HG03139 (cell line): ENCODE results near the gene TMEM163.
A peak's percentile ranks its signal among the peaks of the same experiment; 100 is the strongest.

Experiments
- ATAC-seq: cut with Tn5 transposase; IDR thresholded peaks from one replicate; pipeline ENCODE4 v1.9.1; 2021; ENCODE audit not compliant: unreplicated experiment

TMEM163 gene

DNA sequence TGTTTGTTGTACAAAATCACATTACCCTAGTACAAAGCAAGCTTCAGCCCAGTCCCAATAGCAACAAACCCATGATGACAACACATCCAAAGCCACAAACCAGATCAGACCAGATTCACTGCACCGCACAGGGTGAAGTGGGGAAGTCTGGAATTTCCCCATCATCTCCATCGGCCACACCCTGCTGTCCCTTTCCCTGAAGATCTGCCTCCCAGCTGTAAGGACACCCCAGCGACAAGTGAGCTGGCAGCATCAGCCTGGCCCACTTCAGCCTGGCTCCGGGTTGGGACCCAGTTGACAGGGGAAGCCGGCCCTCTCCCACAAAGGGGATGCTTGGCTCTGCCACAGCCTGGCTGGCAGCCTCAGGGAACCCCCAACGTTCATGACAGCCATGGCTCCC lies 257.3 kb downstream of the TMEM163 start:
- ATAC-seq: no peak

DNA sequence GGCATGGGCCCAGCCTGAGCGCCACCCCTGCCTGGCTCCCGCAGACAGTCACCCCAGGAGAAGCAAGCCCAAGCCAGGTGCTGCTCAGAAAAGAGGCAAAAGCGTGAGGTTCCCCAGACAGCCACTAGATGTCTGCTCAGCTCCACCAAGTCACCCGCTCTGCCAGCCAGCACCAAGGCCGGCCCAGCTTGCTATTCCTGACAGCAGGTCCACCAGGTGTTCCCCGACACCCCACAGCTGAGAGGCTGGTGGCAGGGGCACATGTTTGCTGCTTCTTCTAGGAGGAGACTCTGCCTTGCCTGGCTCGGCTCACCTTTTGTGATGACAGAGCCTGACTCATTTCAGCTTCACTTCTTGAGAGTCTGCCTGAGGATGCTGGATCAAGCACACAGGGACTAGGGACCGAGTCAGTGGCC lies 258.2 kb downstream of the TMEM163 start:
- ATAC-seq: peak; percentile 73

DNA sequence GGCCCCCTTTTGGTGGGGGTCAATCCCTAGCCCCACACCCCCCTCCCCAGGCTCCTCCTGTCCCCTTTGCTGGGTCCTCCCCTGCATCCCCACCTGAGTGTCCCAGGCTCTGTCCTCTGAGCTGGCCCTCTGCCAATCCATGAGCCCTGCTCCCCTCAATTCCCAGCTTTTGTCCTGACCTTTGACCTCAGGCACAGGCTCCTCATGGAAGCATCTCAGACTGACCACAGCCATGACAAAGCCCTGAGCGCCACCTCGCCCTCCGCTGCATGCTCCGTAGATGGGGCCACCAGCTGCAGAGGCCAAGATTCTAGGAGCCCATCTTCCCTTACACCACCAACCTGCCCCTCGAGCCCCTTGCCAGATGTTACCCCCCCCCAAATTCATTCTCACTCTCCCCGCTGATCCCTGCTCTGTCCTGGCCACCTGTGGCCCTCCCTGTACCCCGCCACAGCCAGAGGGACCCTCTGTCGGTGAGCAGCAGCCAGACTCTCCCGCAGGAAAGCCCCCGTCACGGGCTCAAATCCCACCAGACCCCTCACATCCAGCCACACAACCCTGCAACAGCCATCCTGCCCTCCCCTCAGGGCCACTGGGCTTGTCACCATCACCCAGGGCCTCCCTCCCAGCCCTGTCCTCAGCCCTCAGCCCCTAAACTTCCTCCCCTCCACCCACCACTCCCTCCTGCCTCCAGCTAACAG lies 258.9 kb downstream of the TMEM163 start:
- no peak for ATAC-seq

DNA sequence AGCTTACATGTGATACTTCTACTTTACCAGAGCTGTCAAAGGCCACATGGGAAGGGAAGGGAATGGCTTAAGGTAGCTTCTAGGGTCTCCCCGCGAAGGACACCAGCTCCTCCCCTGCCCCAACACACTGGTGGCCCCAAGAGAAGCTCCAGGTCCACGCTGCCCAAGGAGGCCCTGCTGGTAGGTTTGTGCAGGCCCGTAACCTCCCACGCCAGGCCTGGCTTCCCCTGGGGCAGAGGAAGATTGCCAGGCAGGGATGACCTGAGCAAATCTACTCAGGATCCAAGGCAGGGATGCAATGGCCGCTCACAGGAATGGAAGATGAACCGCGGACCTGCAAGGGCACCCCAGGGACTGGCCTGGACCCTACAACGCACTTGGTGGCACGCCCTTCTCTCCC lies 259.9 kb downstream of the TMEM163 start:
- no peak for ATAC-seq

DNA sequence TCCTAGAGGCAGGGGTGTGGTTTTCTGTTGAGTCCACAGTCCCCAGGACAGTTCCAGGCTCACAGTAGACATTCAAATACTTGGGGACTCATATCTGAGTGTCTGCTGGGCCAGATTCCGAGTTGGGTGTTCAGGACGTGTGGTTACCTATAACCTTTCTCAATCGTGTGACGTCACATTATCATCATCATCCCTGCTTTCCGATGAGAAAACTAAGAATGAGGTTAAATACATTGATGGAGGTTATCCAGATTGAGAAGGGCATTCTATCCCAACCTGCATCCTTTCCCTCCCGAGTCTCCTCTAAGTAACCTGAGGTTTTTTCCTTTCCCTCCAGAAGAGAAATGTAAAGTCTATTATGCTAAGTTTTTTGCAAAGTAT lies 260.3 kb downstream of the TMEM163 start:
- no peak for ATAC-seq

DNA sequence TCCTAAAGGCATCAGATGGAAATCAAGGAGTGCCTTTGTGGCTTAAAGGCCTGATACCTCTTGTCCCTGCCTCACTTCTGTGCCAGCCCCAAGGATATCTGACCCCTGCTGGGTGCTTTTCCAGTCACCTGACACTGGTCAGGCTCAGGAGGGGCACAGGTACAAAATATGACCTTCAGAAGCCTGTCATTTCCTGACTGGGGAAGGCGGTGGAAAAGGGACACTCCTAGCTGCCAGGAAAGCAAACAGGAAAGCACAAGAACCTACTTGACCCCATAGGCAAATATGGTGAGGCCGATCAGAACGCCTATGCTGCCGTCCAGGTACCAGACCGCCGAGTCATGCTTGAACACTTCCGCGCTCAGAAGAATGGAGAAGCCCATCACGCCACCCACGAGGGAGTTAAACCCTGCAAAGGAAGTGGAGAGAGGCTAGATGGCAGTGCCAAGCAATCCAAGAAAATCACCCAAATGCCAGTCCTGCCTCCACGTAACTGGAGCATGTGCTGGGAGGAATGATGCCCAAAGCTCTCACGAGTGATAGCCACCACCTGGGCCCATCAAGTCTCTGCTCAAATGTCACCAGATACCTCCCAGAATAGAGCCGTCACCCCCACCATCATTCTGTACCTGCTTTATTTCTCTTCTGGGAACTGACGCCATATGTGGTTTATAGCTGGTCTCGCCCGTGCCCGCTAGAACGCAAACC lies 260.9 kb downstream of the TMEM163 start:
- no peak for ATAC-seq

DNA sequence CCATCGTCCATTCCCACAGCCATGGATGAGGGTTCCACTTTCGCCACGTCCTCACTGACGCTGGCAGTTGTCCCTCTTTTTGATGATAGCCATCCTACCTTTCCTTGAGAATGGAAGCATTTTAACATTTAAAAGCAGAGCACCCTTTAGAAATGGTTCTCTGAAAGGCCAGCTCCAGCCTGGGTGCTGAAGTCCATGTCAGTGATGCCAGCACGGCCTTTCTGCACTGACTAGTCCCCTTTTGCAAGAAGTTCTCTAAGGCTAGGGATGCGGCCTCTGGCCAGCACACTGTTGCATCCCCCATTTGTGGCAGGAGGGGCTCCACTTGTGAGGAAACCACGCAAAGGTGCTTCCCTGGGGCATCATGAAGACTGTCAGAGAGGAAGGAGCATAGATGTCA lies 261.4 kb downstream of the TMEM163 start:
- ATAC-seq: no peak

DNA sequence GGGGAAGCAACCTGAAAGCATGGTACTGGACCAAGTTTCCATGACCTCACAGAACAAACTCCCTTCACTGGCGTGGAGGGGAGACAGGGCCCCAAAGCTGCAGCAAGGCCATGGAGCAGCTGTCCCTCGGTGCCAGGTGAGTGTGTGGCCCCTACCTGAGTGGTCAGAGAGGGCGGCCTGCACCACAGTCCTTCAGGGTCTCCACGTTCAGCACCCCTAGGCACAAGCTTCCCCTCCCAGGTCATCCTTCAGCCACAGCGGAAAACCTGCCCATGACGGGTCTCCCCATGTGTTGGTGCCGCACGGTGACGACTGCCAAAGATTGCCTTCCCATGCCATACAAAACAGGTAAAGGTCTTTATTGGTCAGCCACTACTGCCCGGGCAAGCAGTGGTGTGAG lies 263.4 kb downstream of the TMEM163 start:
- ATAC-seq: no peak

DNA sequence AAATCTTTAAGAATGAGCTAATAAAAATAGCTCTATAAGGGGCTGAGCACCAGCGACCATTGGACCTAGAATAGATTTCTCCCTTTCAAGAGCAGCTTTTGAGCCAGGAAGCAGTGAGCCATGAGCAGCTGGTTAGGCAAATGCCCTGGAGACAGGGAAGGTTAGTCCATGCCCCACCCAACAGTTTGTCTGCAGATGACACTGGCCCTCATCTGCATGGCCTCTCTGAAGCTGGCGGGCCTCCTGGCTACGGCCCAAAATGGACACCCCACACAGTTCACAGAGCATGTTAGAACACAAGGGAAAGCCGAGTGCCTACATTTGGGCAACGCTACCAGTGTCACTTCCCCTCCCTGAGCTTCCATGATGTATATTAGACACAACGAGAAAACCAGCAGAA lies 263.9 kb downstream of the TMEM163 start:
- ATAC-seq: no peak

DNA sequence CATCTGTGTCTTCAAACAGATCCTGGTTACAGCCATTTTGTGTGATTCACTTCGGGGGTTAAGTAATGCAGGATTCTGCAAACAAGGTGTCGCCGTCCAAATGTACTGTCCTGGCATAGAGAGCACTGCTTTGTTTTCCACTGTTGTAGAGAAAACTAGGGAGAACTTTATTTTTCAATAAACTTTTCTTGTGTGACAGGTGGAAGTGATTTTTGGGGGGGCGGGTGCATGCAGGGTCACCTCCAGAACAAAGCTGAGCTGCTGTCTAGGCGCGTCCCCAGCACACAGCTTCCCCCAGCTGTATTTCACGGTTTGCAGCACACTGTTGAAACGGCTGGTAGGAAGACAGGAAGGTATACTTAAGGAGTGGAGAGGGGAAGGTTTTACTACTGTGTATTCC lies 264.4 kb downstream of the TMEM163 start:
- ATAC-seq: no peak

DNA sequence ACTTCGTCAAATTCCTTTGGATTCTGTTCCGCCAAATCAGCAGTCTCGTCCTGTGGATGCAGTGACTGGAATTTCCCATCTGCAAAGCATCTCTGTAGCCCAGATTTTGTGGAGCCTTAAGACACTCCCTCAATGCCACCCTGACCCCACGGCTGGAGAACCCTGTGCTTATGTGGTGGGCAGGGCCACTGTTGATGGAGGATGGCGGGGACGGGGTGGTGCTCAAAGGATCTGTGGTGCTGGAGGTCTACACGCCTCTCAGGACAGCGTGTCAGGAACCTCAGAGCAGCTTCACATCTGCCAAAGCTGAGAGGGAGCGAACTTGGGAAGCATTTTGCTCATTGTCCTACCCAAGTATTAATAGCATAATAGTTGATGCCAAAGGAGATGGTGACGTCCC lies 264.8 kb downstream of the TMEM163 start:
- no peak for ATAC-seq

DNA sequence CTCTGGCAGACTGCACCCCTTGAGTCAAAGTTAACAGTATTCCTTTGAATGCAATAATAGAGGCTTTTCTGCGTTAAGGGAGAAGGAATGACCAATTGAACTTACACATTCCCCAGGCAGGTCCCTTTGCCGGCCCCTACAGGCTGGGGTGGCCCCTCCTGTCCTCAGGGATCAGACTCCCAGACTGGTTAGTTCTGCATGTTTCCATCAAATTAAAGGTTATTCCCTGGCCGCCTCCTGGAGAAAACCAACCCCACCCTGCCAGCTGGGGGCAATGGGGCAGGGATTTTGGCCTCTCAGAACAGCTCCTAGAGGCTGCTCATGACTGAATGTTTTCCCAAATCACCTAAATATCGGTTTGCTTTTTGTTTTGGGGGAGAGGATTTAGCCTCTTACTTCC lies 265.3 kb downstream of the TMEM163 start:
- ATAC-seq: no peak

DNA sequence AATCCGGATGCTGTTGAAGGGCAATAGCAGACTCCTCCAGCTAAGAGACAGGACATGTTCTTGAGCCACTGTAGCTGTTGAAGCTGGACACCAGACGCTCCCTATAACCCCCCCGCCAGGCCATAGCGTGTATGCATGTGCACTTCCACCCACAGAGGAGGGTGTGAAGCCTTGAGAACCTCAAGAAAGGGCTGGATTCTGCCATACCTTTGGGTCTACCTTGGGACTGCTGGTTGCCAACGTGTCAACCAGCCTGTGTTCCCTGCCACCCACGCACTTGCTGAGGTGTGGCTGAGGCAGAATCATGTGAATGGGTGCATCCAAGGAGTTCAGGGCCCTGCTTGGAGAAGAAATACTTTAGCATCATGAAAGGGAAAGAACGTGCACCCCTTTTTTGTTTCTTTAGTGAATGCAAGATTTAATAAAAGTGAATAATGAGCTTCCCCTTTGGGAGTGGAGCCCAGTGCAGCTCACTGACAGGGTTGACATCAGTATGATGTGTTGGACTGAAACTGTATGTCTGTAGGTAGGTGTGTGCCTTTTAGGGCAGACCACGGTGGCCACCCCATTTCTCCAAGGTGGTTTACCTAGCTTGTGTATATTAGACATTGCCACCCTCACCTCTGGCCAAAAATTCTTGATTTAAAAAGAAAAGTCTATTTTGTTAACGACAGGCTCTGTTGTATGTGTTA lies 266.6 kb downstream of the TMEM163 start:
- no peak for ATAC-seq

DNA sequence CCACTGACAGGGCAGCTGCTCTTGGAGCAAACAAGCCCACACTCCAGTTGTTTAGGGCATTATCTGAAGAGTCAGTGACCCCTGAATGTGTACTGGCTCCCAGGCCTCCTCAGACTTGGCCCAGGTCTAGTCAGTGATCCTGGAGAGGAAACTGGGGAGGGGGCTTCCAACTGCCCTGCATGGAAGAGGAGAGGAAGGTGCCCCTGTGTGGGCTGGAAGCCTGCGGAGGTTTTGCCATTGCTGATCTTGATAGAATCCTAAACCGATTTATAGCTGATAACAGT lies 267.5 kb downstream of the TMEM163 start:
- ATAC-seq: no peak

DNA sequence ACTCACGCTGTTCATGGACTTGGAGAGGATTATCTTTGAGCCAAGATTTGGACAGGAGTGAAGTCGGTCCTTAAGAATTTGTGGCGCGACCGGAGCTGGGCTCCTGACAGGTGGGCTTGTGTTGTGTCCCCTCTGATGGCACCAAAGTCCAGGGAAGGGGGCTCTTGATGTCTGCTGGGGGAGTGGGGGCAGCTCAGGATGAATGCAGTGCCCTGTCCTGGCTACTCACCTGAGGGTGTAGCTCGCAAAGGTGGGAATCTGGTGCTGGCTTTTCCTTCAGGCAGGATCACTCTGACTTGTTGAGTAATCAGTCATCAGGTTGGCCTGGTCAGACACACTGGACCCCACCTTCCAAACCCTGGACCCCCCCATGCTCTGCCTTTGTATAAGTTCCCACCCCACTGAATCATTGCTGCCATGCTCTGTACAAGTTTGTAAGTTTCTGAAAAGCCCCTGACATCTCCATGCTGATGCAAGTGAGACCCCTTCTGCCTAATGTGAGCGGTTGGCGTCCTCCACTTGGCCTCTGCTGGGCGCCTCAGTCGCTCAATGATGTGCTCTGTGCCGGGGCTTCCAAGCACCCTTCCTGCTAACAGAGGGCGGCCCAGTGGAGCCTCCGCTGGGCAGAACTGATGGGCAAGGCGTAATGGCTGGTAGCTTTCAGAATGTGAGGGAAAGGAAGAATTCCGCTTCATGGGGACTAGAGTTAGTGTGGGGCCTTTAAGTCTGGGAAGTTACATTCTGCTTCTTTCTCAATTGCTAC lies 268.9 kb downstream of the TMEM163 start:
- ATAC-seq: no peak

DNA sequence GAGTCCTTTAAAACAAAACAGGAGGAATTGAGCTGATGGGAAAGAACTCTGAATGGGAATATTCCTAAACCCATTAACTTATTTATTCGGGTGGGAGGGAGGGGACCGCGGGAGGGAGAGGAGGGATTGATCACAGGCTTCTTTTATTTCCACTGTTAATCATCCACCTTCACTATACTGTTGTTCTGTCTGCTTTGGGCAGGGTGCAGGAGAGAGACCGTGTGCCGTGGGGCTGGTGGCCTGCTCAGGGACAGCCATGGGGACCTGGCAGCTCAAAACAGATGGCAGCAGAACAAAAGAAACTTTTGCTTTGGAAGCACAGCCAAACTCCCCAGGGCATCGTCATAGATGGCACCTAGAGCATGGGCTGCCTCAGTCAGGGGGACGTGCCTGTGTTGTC lies 269.6 kb downstream of the TMEM163 start:
- ATAC-seq: no peak

DNA sequence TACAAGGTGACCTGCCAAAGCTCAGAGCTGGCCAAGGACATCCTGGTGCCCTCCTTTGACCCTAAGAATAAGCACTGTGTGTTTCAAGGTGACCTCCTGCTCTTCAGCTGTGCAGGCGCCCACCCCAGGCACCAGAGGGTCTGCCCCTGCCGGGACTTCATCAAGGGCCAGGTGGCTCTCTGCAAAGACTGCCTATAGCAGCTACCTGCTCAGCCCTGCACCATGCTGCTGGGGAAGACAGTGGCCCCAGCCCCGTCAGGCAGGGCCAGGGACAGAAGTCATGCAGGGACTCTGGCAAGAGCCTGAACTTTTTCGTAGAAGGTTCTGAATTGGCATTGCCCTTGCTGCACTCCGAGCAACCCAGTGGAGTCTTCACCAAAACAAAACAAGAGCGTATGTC lies 270.1 kb downstream of the TMEM163 start:
- ATAC-seq: no peak

DNA sequence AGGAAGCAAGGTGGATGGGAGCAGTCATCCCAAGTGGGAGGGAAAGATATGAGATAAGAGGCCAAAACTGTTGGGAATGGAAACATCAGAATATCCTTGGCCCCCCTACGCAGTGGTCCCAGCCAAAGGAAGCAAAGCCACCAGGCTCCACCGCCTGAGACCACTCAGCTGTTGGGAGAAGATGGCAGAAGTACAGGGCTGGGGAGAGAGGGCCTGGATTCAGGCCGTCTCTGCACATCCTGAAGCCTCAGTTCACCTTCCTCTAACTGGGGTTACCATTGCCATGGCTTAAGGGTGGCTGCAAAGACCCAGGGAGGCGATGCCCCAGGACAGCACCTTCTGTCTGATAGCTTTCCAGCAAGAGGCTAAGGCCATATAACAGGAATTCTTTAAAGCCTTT lies 271.1 kb downstream of the TMEM163 start:
- no peak for ATAC-seq

DNA sequence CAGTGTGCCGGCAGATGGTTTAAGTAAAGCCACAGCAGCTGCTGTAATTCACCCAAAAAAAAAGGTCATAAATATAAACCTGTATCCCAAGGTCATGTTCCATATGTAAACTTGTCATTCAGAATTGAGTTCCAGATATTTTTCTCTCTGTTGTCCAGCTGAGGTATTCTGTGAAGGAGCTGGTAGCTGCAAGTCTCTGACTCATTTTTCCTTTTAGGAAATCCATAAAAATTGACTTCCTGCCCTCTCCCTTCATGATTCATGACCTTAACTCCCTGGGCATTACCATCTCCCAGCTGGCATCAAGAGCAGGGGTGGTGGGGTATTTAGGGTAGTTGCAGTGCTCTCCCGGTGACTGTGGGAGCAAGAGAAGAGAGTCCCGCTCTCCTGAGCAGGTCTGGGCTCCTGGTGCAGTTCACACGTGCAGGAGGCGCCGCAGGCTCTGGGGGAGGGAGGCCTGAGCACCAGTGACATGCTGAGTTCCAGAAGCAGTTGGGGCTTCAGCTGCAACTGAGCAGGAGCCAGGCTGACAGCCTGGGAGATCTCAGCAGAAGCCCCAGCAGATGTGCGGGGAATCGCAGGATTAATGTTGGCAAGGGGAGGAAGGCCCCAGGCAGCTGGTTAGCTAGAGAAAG lies 272.3 kb downstream of the TMEM163 start:
- no peak for ATAC-seq

DNA sequence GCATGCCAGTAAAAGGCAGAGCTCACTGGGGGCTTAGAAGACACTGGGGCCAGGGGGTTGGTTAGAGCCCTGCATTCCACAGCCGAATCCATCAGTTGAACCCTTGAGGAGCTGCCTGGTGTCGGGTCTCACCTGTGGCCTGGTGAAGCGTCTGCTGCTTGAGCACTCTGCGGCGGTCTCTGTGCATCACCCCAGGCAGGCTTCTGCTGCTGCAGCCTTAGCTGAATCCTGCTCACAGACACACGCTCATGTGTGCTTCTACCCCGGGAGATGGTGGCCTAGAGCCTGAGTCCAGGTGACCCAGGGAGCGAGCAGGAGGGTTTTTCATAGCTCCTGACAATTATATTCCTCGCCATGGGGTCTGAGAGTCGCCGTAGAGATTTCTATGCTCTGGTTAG lies 272.8 kb downstream of the TMEM163 start:
- ATAC-seq: no peak

DNA sequence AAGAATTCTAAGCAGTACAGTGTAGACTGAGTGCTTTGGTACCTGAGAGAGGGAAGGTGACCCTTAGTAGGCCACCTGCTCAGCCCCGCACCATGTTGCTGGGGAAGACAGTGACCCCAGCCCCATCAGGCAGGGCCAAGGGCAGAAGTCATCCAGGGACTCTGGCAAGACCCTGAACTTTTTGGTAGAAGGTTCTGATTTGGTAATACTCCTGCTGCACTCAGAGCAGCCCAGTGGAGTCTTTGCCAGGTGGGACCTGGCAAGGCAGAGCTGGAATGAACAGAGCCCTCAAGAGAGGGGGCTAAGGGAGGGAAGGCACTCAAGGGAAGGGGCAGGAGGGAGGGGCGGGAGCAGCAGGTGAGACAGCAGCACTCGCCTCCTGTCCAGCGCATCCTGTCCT lies 273.7 kb downstream of the TMEM163 start:
- no peak for ATAC-seq
